ENCODE measurements around the gene SLC9A9.
"Not testable (repeated sequence)": the region's sequence is repeated elsewhere in the genome, so short reads cannot be mapped to it uniquely, and the experiment has no call there.

SLC9A9 gene

DNA sequence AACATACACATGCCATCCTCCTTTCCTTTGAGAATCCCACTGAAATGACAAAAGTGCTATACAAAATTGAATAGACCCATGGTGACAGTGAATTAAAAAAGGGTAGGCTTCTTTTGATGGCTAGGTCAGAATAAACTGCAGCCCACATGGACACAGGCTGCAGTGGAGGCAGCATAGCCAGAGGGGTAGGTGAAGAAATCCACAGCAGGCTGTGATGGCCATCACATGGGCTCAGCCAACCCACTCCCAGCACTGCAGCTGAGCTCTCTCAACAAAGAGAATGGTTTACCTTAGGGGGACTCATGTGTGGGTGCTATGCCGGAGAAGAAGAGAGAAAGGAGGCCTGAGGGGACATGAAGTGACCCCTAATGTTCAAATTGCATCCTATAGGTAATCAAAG lies 397.6 kb downstream of the SLC9A9 start:
- no peak for DNase-seq (ENCODE audit: low read depth)

DNA sequence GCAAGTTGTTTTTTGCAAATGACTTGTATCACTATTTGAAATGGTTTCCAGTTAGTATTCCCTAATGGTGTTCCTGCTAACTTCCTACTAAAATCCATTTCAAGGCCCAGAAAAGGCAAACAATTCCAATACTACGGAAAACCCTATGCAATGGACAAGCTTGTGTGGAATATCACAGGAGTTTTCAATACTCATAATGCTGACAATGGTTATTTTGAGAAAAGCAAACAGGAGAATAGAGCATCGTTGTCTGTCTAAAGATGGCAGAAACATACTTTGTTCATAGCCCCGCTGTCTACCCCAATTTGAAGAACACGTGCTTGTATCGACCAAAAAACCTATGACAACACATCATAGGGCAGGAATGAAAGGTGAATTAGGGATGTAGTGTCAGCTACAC lies 400.8 kb downstream of the SLC9A9 start:
- DNase-seq (ENCODE audit: low read depth) = no peak

DNA sequence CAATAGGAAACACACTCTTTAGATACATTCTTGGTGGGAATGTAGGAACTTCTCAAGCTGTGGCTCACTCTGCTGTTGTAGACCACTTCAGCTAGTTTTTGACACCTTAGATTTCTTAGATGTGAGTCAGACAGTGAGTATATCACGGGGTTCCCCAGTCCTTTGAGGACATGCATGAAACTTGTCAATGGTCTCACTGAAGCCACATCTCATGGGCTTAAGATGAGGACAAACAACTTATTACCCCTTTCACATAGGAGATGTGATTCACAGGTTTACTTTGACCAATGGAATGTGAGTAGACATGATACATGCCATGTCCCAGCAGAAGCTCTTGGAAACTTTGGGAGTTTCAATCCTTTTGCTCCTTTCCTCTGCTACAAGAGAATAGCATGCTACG lies 403.1 kb downstream of the SLC9A9 start:
- DNase-seq (ENCODE audit: low read depth) = no peak

DNA sequence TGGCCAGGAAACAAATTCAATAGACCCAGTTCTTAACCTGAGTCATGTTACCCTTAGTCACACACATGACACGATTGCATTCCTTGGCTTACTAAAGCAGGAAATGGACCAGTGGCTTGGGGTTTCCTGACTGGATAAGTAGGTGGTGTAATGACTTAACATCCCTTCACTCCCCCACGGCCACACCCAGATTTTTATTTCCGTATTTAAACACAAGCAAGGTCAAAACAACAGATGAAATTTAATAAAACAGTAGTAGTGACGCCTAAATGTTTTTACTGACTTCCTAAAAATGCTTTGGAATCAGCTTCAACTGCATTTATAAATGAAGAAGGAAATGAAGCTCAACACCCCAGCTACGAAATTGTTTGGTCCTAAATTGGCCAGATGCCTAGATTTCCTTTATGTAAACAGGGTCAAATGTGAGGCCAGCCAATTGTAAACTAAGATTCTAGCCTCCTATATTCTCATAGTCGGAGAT lies 404.4 kb downstream of the SLC9A9 start:
- peak; percentile 1 for DNase-seq (ENCODE audit: low read depth)

DNA sequence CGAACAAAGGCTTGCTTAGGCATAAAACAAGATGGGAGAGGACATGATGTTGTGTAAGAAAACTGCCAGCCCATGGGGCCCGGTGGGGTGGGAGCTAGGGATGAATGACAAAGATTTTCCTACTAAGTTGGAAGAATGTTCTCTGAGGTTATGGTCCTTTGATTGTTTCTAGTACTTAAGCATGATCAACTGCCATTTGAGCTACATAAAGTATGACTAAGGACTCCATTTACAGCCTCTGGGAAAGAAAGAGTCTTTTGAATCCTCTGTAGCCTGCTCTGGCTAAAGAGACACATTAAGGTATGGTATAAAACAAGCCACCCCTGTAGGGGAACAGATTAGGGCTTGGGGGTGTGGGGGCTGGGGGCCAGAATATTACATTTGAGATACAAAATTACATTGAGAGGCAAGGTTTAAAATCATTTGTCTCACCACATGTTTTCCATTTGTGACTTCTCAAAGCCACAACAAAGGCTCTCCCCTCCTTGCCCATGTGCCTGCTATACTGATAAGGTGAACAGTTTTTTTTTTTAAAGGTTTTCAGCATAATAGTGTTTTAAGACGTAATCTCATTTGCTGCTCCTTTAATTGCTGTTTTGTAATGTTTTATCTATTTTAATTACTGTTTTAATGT lies 405.3 kb downstream of the SLC9A9 start:
- no peak for DNase-seq (ENCODE audit: low read depth)

DNA sequence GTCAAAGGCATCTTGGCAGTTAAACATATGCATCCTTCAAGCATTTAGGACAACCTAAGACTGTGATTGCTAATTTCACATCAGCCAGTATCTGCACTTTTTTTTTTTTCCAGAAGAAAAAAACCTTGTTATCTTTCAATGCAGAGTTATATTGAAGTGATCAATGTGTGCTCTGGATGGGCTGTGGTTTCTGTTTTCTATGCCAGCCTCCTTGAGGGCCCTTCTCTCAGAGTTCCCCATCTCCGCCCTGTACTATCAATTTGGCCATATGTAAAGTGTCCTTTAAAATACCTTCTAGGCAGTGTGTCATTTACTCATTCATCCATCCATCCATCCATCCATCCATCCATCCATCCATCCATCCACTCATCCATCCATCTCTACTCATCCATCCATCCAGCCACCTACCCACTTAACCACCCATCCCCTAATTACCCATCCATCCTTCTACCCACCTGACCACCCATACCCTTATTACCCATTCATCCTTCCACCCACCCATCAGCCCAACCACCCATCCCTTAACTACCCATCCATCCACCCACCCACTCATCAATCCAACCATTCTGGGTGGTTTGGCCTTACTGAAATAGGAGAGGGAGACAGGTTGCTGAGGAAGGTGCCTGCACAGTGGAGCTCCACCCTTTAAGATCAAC lies 406.6 kb downstream of the SLC9A9 start:
- no peak for DNase-seq (ENCODE audit: low read depth)

DNA sequence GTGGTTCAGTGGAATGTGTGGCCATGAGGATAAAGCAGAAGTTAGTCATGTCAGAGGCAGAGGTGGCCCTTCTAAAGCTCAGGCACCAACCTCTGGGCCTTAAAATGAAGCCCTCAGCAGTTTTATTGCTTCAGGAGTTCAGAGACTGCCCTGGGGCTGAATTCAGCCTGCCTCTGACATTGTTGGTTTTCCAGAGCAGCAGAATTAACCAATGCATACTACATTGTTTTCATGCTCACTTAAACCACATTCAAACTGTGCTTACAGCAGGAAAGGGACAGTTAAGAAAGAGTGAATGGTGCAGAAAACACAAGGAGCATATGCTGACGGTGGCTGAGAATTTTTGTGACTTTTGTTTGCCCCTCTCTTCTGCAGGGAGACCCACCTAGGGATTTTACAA lies 408.5 kb downstream of the SLC9A9 start:
- no peak for DNase-seq (ENCODE audit: low read depth)

DNA sequence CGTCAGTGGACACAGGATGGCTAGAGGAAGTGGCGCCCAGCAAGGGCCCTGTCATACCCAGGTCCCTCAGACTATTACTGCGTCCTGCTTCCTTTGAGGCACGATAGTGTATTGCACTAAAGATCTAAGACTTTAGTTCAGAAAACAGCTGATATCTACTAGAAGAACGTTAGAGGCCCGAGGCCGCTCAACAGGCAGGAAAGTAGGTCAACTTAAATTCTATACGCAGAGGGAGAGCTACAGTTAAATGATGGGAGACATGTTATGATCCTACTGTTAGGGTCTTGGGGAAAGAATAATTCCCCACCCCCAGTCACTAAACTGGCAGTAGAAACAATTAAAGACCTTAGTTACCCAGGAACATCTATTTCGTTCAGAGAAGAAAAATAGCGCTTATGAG lies 410.9 kb downstream of the SLC9A9 start:
- no peak for DNase-seq (ENCODE audit: low read depth)

DNA sequence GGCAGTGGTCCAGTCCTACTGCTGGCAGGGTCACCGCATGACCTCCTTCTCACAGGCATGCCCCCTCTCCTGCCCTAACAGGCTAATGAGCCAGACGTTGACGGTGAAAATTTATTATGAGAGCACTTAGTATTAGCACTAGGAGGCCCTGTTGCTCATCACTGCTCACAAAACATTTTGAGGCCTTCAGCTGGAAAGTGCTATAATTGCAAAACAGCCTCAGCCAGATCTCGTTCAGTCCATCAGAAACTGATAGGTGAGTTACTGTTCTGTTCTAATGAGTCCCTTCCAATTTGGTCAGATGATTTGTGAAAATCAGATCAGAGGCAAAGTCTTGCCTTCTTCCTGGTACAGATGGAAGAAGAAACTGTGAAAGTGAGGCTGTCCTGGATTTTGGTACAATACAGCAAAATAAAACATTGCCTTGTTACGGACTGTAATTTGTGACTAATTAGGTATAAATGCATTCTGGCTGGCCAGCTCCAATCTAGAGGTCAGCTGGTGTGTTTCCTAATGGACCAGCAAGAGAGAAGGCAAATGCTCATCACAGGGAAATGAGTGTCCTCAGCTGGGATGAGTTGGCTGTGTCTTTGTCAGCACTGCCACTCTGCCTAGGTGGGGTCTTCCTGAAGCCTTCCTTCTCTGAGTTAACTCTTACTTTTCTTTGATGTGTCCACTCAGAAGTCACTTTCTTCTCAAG lies 411.9 kb downstream of the SLC9A9 start:
- DNase-seq (ENCODE audit: low read depth) = no peak

DNA sequence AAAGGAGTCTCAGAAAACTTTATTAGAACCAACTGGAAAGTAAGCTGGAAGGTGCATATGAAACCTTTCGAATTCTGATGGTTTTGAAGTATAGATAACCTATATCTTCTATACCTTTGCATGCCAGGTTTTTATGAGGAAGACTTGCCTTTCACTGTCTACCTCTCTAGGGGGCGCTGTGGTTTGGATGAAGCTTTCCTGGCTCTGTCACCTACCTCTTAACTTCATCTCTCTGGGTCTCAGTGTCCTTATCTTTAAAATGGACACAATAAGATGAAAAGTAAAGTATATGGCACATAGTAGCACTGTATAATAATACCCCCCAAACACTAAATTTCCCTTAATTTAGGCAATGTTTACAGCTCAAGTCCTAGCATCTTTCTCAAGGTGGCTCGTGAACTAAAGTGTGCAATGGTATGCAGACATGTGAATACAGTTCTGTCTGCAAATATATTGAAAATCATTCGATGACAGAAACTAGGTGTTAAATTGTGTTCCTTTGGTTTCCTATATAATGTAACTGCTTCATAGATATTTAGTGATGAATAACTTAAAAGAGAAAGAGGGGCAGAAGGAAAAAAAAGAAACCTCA lies 414.4 kb downstream of the SLC9A9 start:
- DNase-seq (ENCODE audit: low read depth) = no peak

DNA sequence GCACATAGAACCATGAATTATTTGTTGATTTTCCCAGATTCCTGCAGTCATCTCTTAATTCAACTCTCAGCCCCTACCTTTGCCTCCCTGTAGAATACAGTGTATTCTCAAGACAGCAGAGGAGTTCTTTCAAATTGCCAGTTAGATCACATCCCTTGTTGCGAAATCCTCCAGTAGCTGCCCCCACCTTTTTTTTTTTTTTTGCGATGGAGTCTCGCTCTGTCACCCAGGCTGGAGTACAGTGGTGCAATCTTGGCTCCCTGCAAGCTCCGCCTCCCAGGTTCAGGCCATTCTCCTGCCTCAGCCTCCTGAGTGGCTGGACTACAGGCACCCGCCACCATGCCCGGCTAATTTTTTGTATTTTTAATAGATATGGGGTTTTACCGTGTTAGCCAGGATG lies 417.0 kb downstream of the SLC9A9 start:
- not testable (repeated sequence) for DNase-seq (ENCODE audit: low read depth)

DNA sequence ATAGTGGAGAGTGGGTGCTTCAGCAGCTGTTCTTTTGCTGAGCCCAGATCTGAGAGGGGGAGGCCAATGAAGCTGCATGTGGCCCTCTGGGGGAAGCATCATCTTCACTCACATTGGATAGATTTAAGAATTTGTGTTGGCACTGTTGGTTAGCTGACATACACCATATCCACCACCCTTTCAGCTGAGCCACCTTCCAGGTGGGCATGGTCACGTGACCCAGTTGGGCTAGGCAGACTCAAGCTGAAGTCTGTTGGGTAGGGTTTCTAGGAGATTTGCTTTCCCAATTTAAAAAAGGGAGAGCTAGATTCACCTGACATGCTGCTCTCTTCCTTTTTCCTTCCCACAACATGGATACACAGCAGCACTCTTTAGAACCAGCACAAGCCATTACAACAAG lies 417.7 kb downstream of the SLC9A9 start:
- DNase-seq (ENCODE audit: low read depth) = no peak

DNA sequence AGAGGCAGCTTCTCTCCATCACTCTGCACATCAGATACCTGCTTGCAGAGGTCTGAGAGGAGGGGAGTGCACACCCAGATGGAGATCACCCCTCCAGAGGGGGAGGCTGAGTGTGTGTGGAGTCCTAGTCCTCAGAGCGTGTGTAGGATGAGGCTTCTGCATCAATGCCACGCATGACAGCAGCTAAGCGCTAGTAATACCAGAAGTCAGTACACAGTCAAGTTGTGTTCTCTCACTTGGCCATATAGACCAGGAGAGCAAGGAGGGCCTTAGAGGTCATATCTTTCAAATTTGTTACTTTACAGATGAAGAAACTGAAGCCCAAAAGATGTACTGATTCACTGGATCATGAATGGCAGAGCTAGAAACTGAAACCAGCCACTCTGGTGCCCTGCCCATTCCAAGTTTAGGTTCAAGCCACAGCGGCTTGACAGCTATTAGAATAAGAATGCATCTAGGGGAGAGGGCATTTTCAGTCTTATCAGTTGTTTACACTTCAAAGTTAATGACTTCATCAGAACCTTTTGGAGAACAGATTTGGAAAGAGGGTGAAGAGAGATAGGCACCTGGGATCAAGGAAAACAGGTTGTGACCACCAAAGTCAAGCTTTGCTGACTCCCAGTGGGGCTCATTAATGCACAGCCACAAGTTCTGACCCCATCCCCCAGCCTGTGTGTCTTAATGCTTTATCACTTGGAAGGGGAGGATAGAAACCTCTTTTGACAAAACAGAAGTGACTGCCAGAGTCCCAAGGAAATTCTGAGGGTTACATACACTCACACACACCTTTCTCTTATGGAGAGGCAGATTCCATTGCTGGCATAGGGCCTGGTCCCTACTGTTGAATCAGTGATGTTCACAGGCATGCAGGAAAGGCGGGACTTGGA lies 418.4 kb downstream of the SLC9A9 start:
- no peak for DNase-seq (ENCODE audit: low read depth)

DNA sequence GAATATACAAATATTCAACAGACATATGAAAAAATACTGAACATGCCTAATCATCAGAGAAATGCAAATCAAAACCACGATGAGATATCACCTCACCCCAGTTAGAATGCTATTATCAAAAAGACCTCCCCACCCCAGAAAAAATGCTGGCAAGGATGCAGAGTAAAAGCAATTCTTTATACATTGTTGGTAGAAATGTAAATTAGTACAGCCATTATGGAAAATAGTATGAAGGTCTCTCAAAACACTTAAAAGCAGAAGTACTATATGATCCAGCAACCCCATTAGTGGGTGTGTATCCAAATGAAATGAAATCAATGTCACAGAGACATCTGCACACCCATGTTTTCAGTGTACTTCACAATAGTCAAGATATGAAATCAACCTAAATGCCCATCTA lies 420.0 kb downstream of the SLC9A9 start:
- no peak for DNase-seq (ENCODE audit: low read depth)

DNA sequence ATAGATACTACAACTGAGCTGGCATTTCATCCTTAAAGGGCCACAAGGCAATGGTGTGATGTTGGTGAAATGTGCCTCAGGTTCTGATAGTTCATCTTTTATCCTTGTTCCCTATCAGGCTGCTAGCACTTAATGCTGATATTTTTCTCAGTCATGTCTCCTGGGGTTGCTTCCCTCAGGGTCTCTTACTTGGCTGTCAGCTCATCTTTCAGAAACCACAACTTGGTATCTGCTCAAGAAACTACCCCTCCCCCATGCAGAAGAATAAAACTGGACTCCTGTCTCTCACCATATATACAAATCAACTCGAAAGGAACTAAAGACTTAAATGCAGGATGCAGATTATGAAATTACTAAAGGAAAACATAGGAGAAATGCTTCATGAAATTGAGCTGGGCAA lies 420.6 kb downstream of the SLC9A9 start:
- no peak for DNase-seq (ENCODE audit: low read depth)

DNA sequence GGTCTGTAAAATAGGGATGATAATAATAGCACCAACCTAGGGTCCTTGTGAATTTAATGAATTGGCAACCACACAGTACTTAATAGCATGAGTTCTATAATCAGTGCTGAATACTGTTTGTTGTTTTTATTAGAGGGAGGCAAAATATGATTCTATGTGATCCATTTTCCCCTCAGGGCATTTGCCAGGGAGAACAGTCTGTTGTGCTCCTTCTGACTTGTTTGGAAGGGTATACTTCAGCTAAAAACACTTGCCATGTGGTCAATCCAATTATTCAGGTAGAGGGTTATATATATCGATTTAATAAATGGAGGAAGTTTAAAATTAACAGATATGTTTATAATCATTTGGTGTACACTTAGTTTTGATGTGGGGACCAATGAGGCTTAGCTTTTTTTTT lies 423.4 kb downstream of the SLC9A9 start:
- DNase-seq (ENCODE audit: low read depth) = no peak

DNA sequence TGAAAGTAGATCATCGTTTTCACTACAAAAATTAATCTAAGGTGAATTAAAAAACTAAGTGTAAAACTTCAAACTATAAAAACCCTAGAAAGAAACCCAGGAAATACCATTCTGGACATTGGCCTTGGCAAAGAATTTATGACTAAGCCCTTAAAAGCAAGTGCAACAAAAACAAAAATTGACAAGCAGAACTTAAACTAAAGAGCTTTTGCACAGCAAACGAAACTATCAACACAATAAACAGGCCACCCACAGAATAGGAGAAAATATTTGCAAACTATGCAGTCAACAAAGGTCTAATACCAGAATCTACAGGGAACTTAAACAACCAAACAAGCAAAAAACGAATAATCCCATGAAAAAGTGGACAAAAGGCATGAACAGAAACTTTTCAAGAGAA lies 426.7 kb downstream of the SLC9A9 start:
- DNase-seq (ENCODE audit: low read depth) = no peak

DNA sequence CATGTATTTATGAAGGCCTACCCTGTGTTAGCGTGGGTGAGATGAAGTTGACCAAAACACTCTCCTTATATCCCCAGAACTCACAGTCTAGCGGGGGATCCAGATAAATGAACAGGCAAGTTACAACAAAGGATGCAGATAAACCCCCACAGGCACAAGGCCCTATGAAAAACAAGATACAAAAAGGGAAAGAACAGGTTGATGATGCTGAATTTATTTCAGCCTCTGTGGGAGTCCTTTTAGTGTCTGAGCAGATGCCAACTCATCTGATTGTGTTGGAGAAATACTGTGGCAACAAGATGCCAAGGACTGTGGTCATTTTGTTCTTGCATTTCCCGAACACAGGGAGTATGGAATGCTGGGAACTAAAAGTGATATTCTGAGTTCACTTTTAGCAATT lies 428.7 kb downstream of the SLC9A9 start:
- DNase-seq (ENCODE audit: low read depth) = no peak

DNA sequence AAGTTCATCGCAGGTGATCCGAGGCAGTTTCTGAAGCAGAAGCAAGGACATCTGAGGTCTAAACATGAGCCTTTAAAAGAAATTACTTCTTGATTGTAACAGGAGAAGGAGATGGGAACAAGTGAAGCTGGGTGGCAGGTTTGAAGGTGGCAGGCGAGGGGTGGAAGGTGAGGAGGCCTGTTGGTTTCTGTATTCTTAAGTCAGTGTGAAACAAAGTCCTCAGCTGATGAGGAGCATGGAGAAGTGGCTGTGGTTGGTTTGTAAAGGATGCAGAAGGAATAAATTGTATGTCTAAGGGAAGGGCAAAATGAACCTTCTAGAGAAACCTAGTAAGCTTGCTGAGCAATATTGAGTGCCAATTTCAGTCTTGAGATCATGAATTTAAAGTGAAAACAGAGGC lies 429.9 kb downstream of the SLC9A9 start:
- no peak for DNase-seq (ENCODE audit: low read depth)

DNA sequence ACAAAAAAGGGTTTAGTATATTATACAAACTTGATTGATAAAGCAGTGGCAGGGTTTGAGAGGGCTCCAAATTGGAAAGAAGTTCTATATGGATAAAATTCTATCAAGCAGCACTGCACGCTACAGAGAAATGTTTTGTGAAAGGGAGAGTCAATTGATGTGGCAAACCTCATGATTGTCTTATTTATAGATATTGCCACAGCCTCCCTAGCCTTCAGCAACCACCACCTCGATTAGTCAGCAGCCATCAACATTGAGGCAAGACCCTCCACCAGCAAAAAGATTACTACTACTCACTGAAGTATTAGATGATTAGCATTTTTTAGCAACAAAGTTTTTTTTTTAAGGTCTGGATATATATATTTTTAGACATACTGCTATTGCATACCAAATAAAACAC lies 432.0 kb downstream of the SLC9A9 start:
- DNase-seq (ENCODE audit: low read depth) = no peak

DNA sequence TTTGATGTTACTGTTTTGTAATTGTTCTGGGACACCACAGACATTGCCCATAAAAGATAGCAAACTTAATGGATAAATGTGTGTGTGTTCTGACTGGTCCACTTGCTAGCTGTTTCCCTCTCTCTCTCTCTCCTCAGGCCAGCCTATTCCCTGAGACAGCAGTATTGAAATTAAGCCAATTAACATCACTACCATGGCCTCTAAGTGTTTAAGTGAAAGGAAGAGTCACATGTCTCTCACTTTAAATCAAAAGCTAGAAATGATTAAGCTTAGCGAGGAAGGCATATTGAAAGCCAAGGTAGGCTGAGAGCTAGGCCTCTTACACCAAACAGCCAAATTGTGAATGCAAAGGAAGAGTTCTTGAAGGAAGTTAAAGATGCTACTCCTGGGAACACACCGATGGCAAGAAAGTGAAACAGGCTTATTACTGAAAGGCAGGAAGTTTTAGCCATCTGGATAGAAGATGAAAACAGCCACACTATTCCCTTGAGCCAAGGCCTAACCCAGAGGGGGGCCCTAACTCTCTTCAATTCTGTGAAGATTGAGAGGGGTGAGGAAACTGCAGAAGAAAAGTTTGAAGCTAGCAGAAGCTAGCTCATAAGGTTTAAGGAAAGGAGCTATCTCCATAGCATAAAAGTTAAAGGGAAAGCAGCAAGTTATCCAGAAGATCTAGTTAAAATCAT lies 433.6 kb downstream of the SLC9A9 start:
- DNase-seq (ENCODE audit: low read depth) = no peak

DNA sequence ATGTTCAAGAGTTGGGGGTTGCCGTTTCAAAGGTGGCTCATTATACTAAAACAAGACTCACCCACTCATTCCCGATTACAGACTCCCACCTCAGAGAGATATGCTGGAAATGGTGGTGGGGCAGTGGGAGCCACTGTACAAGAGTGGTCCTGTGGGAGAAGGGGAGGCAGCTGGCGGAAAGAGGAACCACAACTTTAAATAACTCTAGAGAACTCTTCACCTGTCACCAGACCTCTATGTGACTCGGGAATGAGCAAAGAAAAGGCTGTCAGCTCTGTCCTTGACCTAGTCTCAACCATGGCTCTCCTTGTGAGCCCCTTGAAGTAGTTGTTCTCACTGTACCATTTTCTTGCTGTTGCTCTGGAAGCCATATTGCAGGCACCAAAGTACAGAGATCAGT lies 434.9 kb downstream of the SLC9A9 start:
- no peak for DNase-seq (ENCODE audit: low read depth)

Measured in T-helper 22 cell (primary cell).